HG03571 (cell line): ENCODE measurements around the gene TBC1D5.
"Not testable (repeated sequence)": the region's sequence is repeated elsewhere in the genome, so short reads cannot be mapped to it uniquely, and the experiment has no call there.

Experiments used
- ATAC-seq: cut with Tn5 transposase; IDR thresholded peaks from one replicate; pipeline ENCODE4 v1.9.1; 2021; ENCODE audit not compliant: unreplicated experiment

Gene TBC1D5, protein sequence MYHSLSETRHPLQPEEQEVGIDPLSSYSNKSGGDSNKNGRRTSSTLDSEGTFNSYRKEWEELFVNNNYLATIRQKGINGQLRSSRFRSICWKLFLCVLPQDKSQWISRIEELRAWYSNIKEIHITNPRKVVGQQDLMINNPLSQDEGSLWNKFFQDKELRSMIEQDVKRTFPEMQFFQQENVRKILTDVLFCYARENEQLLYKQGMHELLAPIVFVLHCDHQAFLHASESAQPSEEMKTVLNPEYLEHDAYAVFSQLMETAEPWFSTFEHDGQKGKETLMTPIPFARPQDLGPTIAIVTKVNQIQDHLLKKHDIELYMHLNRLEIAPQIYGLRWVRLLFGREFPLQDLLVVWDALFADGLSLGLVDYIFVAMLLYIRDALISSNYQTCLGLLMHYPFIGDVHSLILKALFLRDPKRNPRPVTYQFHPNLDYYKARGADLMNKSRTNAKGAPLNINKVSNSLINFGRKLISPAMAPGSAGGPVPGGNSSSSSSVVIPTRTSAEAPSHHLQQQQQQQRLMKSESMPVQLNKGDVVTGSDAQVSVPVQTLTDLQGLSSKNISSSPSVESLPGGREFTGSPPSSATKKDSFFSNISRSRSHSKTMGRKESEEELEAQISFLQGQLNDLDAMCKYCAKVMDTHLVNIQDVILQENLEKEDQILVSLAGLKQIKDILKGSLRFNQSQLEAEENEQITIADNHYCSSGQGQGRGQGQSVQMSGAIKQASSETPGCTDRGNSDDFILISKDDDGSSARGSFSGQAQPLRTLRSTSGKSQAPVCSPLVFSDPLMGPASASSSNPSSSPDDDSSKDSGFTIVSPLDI

DNA sequence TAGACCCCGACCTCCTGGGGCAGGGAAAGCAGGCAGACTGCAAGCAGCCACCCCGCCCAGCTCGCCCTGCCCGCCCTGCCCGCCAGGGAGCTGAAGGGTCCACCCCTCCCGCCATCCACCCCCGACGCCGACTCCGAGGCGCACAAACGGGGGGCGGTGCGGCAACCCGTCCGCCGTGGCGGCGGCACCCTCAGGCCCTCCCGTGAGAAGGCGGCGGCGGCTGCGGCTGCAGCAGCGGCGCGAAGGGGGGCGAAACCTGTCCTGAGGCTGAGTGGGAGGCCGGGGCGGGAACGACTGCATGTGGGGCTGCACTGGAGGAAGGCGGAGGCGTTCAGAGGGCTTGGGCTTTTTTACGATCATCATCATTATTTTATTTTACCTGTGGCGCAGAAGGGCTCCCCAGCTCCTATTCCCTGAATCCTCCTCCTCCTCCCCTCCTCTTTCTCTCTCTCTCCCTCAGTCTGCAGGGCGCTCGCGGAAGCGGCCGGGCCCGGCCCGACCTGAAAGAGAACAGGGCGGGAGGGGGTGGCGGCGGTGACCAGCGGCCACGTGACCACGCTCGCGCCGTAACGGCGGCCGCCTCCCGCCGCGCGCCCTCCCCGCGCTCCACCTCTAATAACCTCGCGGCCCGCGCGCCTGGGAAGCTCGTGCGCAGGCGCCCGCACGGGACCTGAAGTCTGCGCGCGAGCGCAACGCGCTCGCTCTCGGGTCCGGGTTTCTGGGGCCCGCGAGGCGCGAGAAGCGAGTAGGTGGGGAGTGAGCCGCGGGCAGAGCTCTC is at the start of gene TBC1D5:
Gene TBC1D5 (minus strand): TSS at position 530 of the 778 bp plus-strand sequence. CDS start 234,061 bp downstream, outside the sequence.
- ATAC-seq: peak; percentile 76

DNA sequence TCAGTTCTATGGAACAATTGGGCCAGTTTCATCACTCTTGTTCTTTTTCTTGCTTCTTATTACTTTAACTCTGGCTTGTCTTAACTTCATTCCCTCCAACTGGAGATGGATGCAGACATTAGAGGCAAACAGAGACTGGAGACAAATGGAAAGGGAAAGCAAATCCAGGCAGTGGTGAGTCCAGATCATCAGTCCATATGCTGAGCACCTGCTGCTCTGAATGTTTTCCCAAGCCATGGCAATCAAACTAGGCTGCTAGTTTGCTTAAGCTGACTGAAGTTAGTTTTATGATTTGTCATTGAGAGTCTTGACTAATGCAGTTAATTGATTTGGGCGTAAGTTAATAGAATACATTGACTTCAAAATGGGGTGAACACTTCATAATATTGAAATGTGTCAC is 41.0 kb upstream of the TBC1D5 start:
- ATAC-seq: no peak

DNA sequence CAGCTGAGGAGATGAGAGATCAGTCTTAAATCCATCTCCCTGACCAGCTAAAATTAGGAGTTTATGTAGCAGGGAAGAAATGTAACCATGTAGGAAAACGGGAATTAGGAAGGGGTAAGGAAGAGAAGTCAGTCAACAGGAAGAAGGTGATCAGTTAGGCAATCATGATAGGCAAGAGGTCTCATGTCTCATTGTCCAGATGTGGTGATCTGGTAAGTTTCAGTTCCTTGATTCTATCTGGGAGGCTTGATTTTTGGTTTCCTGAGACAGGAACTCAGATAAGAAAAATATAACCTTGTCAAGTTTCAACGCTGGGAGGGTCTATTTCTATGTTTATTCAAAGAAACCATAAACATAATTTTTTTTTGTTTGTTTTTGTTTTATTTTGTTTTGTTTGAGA is 40.3 kb upstream of the TBC1D5 start:
- no peak for ATAC-seq

DNA sequence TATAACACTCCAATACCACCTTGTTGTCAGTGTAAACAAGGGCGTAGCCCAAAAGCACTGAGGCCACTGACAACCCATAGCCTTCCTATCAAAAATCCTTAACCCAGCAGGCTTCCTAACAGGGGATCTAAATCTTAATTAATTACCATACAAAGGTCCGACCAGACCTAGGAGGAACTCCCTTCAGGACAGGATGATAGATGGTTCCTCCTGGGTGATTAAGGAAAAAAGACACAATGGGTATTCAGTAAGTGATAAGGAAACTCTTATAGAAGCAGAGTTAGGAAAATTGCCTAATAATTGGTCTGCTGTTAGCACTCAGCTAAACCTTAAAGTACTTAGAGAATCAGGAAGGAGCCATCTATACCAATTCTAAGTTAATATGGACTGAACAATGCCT is 37.9 kb upstream of the TBC1D5 start:
- not testable (repeated sequence) for ATAC-seq

DNA sequence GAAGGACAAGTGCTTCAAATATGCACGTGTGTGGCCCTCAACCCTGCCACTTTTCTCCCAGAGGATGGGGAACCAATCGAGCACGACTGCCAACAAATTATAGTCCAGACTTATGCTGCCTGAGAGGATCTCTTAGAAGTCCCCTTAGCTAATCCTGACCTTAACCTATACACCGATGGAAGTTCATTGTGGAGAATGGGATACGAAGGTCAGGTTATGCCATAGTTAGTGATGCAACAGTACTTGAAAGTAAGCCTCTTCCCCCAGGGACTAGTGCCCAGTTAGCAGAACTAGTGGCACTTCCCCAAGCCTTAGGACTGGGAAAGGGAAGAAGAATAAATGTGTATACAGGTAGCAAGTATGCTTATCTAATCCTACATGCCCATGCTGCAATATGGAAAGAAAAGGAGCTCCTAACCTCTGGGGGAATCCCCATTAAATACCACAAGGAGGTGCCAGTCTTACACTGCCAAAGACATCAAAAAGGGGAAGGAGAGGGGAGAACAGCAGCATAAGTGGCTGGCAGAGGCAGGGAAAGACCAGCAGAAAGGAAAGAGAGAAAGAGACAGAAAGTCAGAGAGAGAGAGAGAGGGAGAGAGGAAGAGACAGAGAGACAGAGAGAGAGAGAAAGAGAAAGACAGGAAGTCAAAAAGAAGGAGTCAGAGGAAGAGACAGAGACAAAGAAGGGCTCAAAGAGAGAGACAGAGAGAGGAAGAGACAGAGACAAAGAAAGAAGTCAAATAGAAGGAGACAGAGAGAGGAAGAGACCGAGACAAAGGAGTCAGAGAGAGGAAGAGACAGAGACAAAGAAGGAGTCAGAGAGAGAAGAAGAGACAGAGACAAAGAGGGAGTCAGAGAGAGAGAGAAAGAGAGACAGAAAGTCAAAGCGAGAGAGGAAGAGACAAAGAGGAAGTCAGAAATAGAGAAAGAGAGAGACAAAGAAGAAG is 37.1 kb upstream of the TBC1D5 start:
- not testable (repeated sequence) for ATAC-seq

DNA sequence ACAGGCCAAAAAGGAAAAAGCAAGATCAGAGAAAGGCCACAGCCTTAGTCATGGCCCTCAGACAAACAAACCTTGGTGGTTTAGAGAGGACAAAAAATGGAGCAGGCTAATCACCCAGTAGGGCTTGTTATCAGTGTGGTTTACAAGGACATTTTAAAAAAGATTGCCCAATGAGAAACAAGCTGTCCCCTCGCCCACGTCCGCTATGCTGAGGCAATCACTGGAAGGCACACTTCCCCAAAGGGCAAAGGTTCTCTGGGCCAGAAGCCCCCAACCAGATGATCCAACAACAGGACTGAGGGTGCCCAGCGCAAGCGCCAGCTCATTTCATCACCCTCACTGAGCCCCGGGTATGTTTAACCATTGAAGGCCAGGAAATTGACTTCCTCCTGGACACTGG is 34.9 kb upstream of the TBC1D5 start:
- ATAC-seq: not testable (repeated sequence)

DNA sequence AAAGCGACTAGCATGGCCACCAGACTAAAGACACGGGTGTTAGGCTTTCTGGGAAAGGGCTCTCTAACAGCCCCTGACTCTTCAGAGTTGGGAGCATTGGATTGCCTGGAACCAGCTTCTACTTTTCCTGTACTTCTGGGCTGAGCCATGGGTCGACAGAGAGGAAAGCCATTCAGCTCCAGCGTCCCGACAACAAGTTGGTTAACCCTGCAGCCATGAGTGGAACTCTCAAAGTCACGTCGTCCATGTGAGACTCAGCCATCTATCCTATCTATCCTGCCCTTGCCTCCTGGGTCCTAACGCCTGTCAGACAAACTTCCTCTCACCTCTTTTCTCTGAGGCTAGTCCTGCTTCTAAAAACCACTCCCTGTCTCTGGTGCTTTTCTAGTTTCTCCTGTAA is 32.6 kb upstream of the TBC1D5 start:
- ATAC-seq: no peak

DNA sequence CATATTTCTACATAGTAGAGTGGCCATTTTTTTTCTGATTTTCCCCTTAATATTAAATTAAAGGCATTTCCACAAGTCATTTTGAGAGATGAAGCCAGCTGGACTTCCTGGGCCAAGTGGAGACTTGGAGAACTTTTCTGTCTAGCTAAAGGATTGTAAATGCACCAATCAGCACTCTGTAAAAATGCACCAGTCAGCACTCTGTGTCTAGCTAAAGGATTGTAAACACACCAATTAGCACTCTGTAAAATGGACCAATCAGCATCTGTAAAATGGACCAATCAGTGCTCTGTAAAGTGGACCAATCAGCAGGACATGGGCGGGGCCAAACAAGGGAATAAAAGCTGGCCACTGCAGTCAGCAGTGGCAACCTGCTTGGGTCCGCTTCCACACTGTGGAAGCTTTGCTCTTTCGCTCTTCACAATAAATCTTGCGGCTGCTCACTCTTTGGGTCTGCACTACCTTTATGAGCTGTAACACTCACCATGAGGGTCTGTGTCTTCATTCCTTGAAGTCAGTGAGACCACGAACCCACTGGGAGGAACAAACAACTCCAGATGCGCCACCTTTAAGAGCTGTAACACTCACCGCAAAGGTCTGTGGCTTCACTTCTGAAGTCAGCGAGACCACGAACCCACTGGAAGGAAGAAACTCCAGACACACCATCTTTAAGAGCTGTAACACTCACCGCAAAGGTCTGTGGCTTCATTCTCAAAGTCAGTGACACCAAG is 31.9 kb upstream of the TBC1D5 start:
- not testable (repeated sequence) for ATAC-seq

DNA sequence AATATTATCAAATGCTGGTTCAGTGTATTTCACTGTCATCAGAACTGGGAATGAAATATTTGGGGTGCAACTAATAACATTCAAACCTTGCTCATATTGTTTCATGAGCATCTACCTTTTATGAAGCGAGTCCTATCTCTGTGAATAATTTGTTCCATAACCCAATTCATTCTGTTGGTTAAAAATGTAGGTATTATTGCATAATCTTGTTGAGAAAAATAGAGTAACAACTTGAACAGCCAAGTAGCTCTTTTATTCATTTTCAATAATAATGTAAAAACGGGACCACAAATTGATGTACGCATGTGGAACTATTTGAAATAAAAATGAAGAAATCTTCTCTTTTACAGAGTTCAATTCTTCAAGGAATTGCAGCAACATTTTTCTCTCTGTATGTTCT is 30.1 kb upstream of the TBC1D5 start:
- ATAC-seq: no peak

DNA sequence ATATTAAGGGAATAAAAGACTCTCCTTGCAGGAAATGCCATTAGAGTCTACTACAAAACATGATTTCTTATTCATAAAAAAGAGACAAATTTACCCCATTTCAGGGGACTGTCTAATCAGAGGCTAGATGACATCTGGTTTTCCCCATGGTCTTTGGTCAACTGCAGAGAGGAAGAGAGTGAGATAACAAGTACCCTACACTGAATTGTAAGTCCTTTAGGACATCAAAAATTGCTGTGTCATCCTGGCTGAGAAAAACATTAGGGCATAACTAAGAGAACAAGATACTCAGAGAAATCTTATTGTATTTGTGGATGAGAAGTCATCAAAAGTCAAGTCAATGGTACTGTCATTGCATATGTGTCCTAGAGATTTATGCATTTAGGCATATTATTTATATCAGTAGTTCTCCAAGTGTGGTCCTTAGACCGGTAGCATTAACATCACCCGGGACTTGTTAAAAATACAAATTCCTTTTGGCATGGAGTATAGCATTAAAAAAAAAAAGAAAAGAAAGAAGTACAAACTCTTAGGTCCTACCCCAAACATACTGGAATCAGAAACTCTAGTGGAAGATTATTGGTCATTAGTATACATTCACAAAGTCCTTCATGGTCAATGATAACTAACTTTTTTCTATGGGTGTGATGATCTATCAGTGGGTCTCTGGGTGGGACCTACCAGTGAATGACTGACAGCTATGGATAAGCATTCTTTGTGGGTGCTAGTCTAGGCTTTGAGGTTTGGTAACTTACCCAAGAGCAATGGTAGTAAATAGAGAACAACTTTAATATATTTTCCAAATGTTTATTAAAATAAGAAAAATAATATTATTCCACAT is 29.0 kb upstream of the TBC1D5 start:
- ATAC-seq: no peak

DNA sequence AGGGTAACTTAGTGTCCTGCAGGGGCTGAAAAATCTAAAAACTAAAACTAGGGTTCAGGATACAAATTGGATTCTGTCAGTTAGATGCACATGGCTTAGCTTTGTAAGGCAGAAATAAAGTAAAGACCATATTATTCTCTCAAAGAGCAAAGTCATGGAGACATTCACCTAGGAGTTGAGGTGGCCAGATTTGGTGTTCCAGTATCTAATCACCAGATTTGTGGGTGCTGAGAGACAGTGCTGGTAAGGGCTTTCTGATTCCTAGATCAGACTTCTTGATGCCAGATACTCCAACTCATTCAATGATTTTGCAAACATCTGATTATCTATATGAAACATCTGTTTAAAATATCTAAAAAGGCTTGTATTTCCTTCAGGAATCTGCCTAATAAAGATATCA is 28.3 kb upstream of the TBC1D5 start:
- no peak for ATAC-seq

DNA sequence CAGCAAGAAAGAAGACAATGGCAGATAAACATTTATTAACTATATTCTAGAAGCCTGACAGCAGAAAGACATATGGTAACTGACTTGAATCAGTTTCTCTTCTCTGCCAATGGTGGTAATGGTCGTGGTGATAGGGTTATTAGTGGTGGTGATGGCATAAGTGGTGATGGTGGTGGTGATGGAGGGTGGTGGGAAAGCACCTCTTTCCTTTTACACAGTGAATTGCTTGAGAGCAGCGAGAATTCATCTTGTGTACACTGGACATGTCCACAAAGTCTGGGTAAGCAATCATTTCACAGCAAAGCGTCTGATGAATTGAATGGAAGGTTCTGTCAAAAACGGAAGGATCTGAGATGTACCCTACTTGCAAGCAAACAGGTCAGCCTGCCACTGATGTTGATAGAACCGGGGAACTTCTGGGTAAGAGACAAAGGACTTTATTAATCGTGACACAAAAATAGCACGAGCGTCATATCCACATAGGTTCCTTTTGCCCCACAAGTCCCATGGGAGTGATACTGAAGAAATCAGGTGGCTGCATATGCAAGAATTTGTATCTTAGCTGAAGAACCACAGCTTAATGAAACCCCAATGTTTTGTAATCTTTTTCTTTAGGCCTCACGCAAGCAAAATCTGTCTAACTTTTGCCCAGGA is 23.5 kb upstream of the TBC1D5 start:
- ATAC-seq: peak; percentile 77

DNA sequence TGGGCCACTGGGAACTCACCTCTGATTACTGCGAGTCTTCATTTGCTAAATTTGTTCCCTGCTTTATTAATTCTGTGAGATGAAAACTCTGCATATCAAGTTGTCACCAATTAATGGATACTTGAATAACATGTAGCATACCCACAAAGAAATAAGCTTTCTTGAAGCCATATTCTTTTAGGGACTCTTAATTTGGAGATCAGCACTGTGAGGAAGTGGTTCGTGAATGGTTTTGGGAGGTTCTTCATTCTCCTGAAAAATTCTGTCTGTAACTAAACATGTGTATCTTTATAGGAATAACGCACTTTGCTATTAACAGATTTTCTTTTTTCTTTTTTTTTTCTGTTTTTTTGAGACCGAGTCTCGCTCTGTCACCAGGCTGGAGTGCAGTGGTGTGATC is 19.1 kb upstream of the TBC1D5 start:
- no peak for ATAC-seq

DNA sequence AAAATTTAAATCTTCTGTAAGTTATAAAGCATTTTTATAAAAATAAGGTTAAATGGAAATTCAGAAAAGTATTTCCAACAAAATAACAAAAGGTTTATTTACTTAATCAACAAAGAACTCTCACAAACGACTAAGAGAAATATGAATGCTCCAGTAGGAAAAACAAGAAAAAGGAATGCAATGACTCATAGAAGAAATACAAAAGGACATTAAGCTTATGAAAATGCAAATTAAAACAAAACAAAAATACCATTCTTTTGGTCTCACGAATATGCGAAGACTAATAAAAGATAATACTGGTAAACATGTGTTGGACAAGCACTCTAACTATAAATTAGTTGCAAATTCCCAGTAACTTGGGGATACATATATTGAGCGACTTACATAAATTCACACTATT is 17.5 kb upstream of the TBC1D5 start:
- ATAC-seq: no peak

DNA sequence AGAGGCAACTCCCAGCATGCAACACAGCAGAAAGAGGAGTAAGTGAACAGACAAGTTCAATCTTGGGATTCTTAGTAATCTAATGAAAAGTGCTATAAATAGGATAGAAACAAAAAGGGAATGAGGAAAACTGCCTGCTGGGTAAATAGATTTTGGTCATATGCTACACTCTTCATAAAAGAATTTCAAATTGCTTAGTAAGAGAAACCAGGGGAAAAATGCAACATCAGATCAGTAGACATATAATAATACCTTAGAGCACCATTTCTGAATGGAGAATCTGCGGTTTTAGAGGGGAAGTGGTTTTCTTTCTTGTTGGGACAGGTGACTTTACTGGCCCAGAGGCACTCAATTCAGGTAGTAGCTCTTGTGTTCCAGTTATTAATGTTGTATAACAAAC is 13.4 kb upstream of the TBC1D5 start:
- ATAC-seq: no peak

DNA sequence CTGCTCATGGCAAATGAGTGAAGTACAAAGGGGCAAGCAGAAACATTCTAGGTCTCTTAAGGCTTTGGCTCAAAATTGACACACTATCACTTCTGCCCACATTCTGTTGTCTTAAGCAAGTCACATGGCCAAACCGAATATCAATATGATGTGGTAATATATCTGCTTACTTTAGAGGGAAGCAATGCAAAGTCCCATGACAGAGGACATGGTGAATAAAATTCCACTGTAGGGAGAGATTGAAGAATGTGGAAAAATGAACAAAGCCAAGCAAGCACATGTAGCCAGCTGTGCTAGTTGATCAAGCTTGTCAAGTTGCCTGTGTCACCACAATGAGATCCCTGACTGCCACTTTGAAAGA is 11.2 kb upstream of the TBC1D5 start:
- ATAC-seq: no peak

DNA sequence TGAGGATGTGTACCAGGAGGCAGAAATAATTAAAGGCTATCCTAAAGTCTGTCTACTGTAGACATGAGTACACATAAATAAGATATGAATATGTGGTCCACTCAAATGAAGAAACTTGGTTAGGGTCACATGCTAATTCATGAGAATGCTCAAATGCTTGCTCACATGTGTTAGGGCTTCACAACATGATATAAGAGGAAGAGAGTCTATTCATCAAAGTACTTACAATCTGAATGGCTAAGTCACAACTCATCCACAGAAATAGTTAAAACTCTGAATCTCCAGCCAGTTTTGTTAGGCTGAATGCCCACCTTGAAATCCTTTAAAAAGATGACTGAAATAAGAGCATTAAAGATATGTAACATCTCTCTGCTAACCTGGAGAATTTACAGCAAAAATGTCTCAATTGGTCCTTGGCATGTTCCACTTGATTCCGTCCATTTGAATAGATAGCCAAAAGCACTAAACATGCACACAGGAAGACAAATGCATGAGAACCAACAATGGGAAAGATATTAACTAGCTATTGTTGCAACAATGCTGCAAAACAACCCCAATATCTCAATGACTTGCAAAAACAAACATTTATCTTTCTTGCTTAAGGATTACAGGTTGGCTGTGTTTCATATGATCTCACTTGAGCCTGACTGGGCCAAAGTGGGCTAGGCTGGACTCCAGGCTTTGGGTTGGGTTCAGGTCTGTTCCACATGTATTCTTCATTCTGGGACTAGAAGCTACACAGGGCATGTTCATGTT is 10.6 kb upstream of the TBC1D5 start:
- ATAC-seq: no peak

DNA sequence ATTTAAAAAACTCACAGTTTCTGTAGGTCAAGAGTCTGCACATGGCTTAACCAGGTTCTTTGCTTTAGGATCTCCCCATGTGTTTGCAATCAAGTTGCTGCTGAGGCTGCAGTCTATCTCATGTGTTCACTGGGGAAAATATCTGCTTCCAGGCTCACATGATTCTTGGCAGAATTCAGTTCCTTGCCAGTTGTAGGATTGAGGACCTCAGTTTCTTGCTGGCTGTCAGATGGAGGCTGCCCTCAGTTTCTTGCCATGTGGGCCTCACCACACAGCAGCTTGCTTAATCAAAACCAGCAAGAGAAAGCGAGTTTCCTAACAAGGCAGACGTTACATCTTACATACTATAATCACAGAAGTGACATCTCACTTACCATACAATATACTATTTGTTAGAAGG is 10.0 kb upstream of the TBC1D5 start:
- no peak for ATAC-seq
